ENCODE measurements around the gene TPBGL. TPM values are rescaled to one million over a fixed set of nuclear protein-coding genes. Genes with fewer than 3 reads are reported as not detected.

TPBGL gene
- total and polyA plus RNA-seq, 10 donors, result 0.10 to 0.59 (median 0.16) TPM; not detected in 3

DNA sequence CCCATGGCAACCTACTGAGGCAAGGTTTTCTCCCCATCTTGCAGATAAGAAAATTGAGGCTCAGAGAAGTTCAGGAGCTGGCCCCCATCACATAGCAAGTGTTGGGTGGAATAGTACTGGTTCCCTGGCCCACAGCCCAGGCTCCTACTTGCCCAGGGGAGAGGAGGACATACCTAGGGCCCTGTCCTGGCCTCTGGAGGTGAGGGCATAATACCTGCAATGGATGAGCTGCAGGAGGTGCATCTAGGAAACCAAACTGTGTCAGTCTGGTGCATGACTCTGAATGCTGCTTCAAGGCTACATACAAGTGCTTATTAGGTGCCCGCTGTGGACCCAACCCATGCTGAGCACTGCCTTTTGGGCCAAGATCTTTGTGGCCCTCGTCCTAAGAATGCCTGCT, 40.0 kb upstream of the TPBGL start:
- Histone ChIP-seq H3K27me3 (replicated peaks in 1 of 7) (no peaks in the 10 kb centered on the region), H3K36me3 (peaks cover 0 to 31% (median 0%) of the 10 kb centered on the region in 6 donors), H3K27ac (no peak overlapping the region), H3K4me1 (peaks cover 0 to 9% (median 2%) of the 10 kb centered on the region in 6 donors), H3K4me3 (no peak overlapping the region), H3K9me3 (no peaks in the 10 kb centered on the region)
- 79 to 92% (median 85%) methylated on average over 2 of the region's 2 CpGs for WGBS, 5 donors
- TF ChIP-seq POLR2AphosphoS5 (IDR thresholded peaks at IDR 0.05) (no peak), POLR2A (IDR thresholded peaks at IDR 0.05) (no peak)
- TF ChIP-seq, protein P1, sequence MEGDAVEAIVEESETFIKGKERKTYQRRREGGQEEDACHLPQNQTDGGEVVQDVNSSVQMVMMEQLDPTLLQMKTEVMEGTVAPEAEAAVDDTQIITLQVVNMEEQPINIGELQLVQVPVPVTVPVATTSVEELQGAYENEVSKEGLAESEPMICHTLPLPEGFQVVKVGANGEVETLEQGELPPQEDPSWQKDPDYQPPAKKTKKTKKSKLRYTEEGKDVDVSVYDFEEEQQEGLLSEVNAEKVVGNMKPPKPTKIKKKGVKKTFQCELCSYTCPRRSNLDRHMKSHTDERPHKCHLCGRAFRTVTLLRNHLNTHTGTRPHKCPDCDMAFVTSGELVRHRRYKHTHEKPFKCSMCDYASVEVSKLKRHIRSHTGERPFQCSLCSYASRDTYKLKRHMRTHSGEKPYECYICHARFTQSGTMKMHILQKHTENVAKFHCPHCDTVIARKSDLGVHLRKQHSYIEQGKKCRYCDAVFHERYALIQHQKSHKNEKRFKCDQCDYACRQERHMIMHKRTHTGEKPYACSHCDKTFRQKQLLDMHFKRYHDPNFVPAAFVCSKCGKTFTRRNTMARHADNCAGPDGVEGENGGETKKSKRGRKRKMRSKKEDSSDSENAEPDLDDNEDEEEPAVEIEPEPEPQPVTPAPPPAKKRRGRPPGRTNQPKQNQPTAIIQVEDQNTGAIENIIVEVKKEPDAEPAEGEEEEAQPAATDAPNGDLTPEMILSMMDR (IDR thresholded peaks at IDR 0.05 in 8 of 11, conservative IDR thresholded peaks at IDR 0.05 in 3 of 11), result no peak
- no peak for DNase-seq
- intact Hi-C loops (cut with DNase I; ENCODE audit: low total_unique reads), result no loop called here

DNA sequence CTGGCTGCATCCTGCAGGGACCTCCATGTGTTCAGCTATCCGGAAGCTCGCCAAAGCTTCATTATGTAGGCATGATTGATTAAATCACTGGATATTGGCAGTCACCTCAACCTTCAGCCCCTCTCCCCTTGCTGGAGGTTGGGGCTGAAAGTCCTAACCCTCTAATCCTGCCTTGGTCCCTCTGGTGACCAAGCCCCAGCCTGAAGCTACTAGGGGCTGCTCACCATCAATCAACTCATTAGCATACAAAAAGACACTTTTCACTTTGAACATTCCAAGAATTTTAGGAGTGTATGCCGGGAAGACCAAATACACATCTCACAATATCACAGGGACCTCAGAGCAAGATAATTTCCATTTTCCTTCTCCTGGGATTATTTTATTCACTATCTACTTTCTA, 38.8 kb upstream of the TPBGL start:
- Histone ChIP-seq H3K36me3 (peaks cover 0 to 25% (median 0%) of the 10 kb centered on the region in 6 donors), H3K27ac (no peak overlapping the region), H3K4me1 (peaks cover 0 to 3% (median 0%) of the 10 kb centered on the region in 6 donors), H3K4me3 (no peak overlapping the region), H3K27me3 (replicated peaks in 1 of 7) (no peaks in the 10 kb centered on the region), H3K9me3 (no peaks in the 10 kb centered on the region)
- 69 to 81% (median 74%) methylated on average over 3 of the region's 3 CpGs for WGBS, 5 donors
- TF ChIP-seq POLR2A (IDR thresholded peaks at IDR 0.05), result no peak
- TF ChIP-seq POLR2AphosphoS5 (IDR thresholded peaks at IDR 0.05), result no peak
- TF ChIP-seq, protein P1 (IDR thresholded peaks at IDR 0.05 in 8 of 11, conservative IDR thresholded peaks at IDR 0.05 in 3 of 11), result no peak
- no peak for DNase-seq
- intact Hi-C loops (cut with DNase I; ENCODE audit: low total_unique reads), result no loop called here

DNA sequence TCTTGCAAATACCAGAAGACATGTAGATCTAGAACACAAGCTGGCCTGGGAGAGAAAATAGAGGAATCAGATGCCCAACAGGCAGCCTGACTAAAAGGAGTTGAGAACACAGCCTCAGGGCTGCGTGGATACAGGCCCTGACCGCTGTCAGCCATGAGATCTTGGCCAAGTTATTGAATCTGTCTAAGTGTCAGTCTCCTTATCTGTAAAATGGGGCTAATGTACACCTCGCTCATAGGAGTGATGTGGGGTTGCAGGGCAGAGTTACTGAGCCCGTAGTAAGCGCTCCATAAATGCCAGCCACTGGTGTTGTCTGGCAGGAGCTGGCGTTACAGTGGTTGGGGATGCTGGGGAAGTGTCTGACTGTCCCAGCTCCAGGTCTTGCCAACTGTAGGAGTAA, 38.4 kb upstream of the TPBGL start:
- intact Hi-C loops (cut with DNase I; ENCODE audit: low total_unique reads), result no loop called here
- no peak for DNase-seq
- 82 to 93% (median 91%) methylated on average over 6 of the region's 6 CpGs for WGBS, 5 donors
- Histone ChIP-seq H3K36me3 (peaks cover 0 to 25% (median 0%) of the 10 kb centered on the region in 6 donors), H3K4me1 (peaks cover 0 to 3% (median 0%) of the 10 kb centered on the region in 6 donors), H3K9me3 (no peaks in the 10 kb centered on the region), H3K27me3 (replicated peaks in 1 of 7) (peaks cover 0 to 2% (median 0%) of the 10 kb centered on the region in 7 donors), H3K4me3 (no peak overlapping the region), H3K27ac (no peak overlapping the region)
- TF ChIP-seq, protein P1 (IDR thresholded peaks at IDR 0.05 in 8 of 11, conservative IDR thresholded peaks at IDR 0.05 in 3 of 11), result no peak
- TF ChIP-seq POLR2A (IDR thresholded peaks at IDR 0.05), result no peak
- no peak for TF ChIP-seq POLR2AphosphoS5 (IDR thresholded peaks at IDR 0.05)

DNA sequence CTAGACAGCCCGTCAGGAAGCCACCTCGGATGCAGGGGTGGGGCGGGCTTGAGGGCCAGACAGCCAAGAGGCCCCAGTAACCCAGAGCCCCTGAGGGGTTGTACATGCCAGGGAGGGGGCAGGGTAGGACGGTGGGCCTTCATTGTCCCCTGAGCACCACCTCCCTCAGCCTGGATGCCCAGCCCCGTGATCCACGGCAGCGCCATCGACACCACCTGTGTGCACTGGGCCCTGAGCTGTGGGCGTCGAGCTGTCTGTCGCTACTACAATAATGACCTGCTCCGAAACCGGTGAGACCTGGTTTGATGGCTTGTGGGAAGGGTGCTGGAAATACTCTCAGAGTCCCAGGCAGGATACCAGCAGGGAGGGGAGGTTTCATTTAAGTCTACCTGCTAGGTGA, 37.4 kb upstream of the TPBGL start:
- peak in 1 of 3 donors; percentile 51 for TF ChIP-seq POLR2AphosphoS5 (IDR thresholded peaks at IDR 0.05)
- TF ChIP-seq POLR2A (IDR thresholded peaks at IDR 0.05), result no peak
- Histone ChIP-seq H3K27ac (no peak overlapping the region), H3K9me3 (no peaks in the 10 kb centered on the region), H3K27me3 (replicated peaks in 1 of 7) (peaks cover 0 to 9% (median 0%) of the 10 kb centered on the region in 7 donors), H3K36me3 (peaks cover 0 to 23% (median 0%) of the 10 kb centered on the region in 6 donors), H3K4me1 (peaks cover 0 to 3% (median 0%) of the 10 kb centered on the region in 6 donors), H3K4me3 (no peak overlapping the region)
- no peak for DNase-seq
- intact Hi-C loops (cut with DNase I; ENCODE audit: low total_unique reads), result no loop called here
- WGBS, 5 donors, result 82 to 90% (median 89%) methylated on average over 8 to 13 of the region's 13 CpGs
